Measurements from ENCODE around the gene ZNFX1. TPM values are rescaled to one million over a fixed set of nuclear protein-coding genes. Genes with fewer than 3 reads are reported as not detected.

ZNFX1 gene
- total and polyA plus RNA-seq, 9 of the 15 experiments (the other 6 are each of a cell fraction or from before 2014, with no cell fraction given): 3.8 to 13.8 (median 10.3) TPM

DNA sequence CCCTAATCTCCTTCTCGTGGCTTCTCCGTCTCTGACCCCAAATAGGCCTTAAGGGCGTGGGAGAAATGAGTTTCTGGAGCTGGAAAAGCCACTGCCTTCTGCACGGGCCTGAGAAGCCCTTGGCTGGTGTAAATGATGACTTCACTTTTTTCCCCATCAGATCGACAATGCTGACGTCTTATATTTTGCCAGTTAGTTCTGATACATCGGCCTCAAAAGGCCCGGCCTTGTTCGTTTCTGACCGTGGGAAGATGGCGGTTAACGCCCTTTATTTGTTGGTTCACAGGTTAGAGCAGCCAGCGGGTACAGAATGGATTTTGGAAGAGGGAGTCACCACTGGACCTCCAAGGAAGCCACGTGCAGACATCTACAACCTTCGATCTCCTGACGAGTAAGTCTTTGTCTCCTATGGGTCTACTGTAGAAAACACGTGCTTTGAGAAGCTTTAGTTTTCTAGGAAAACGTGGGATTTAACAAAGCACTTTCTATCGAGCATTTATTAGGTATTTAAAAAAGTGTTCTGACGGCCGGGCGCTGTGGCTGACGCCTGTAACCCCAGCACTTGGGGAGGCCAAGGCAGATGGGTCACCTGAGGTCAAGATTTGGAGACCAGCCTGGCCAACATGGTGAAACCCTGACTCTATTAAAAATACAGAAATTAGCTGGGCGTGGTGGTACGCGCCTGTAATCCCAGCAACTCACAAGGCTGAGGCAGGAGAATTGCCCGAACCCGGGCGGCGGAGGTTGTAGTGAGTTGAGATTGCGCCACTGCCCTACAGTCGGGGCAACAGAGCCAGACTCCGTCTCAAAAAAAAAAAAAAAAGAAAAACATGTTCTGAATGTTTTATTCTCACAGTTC is 1.2 kb upstream of the ZNFX1 start (continued):
- TF ChIP-seq POLR2AphosphoS2 (IDR thresholded peaks at IDR 0.05; ENCODE audit: low read length) (no peak; the same call in 1 of the 2 replicates), RAD51 (IDR thresholded peaks at IDR 0.05; ENCODE audit: borderline replicate concordance, low read depth) (no peak; the same call in 1 of the 2 replicates), ASH1L (IDR thresholded peaks at IDR 0.05; ENCODE audit: borderline replicate concordance, low read depth, partially characterized antibody) (peak; percentile 22), NCOA1 (IDR thresholded peaks at IDR 0.05; ENCODE audit: low read depth) (no peak), BDP1 (IDR thresholded peaks at IDR 0.05; ENCODE audit: insufficient read depth, insufficient read length) (no peak), MCM5 (IDR thresholded peaks at IDR 0.05; ENCODE audit: low read depth) (no peak), SMAD2 (IDR thresholded peaks at IDR 0.05; ENCODE audit: low read depth, low read length) (no peak), ZNF695 (CRISPR knock-in tag; IDR thresholded peaks at IDR 0.05) (no peak), ZNF717 (CRISPR knock-in tag; IDR thresholded peaks at IDR 0.05) (no peak), EP400 (IDR thresholded peaks at IDR 0.05) (peak; percentile 31), ZSCAN32 (CRISPR knock-in tag; IDR thresholded peaks at IDR 0.05) (no peak), FOXK1 (CRISPR knock-in tag; IDR thresholded peaks at IDR 0.05; ENCODE audit: borderline replicate concordance) (no peak; the same call in 1 of the 2 replicates), HDAC2 (IDR thresholded peaks at IDR 0.05) (no peak; the same call in 1 of the 2 replicates), FOXK2 (conservative IDR thresholded peaks at IDR 0.05 in 1 of 2, IDR thresholded peaks at IDR 0.05 in 1 of 2; ENCODE audit: low read depth in 2 of 2) (no peak), SRSF1 (IDR thresholded peaks at IDR 0.05; ENCODE audit: low read depth, low read length) (no peak)
- TF ChIP-seq, protein P1, sequence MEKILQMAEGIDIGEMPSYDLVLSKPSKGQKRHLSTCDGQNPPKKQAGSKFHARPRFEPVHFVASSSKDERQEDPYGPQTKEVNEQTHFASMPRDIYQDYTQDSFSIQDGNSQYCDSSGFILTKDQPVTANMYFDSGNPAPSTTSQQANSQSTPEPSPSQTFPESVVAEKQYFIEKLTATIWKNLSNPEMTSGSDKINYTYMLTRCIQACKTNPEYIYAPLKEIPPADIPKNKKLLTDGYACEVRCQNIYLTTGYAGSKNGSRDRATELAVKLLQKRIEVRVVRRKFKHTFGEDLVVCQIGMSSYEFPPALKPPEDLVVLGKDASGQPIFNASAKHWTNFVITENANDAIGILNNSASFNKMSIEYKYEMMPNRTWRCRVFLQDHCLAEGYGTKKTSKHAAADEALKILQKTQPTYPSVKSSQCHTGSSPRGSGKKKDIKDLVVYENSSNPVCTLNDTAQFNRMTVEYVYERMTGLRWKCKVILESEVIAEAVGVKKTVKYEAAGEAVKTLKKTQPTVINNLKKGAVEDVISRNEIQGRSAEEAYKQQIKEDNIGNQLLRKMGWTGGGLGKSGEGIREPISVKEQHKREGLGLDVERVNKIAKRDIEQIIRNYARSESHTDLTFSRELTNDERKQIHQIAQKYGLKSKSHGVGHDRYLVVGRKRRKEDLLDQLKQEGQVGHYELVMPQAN (IDR thresholded peaks at IDR 0.05; ENCODE audit: borderline replicate concordance): peak; percentile 29
- TF ChIP-seq, protein P2, sequence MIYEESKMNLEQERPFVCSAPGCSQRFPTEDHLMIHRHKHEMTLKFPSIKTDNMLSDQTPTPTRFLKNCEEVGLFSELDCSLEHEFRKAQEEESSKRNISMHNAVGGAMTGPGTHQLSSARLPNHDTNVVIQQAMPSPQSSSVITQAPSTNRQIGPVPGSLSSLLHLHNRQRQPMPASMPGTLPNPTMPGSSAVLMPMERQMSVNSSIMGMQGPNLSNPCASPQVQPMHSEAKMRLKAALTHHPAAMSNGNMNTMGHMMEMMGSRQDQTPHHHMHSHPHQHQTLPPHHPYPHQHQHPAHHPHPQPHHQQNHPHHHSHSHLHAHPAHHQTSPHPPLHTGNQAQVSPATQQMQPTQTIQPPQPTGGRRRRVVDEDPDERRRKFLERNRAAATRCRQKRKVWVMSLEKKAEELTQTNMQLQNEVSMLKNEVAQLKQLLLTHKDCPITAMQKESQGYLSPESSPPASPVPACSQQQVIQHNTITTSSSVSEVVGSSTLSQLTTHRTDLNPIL (CRISPR knock-in tag; IDR thresholded peaks at IDR 0.05): no peak
- TF ChIP-seq, protein P3, sequence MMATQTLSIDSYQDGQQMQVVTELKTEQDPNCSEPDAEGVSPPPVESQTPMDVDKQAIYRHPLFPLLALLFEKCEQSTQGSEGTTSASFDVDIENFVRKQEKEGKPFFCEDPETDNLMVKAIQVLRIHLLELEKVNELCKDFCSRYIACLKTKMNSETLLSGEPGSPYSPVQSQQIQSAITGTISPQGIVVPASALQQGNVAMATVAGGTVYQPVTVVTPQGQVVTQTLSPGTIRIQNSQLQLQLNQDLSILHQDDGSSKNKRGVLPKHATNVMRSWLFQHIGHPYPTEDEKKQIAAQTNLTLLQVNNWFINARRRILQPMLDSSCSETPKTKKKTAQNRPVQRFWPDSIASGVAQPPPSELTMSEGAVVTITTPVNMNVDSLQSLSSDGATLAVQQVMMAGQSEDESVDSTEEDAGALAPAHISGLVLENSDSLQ (IDR thresholded peaks at IDR 0.05): no peak
- TF ChIP-seq, protein P4, sequence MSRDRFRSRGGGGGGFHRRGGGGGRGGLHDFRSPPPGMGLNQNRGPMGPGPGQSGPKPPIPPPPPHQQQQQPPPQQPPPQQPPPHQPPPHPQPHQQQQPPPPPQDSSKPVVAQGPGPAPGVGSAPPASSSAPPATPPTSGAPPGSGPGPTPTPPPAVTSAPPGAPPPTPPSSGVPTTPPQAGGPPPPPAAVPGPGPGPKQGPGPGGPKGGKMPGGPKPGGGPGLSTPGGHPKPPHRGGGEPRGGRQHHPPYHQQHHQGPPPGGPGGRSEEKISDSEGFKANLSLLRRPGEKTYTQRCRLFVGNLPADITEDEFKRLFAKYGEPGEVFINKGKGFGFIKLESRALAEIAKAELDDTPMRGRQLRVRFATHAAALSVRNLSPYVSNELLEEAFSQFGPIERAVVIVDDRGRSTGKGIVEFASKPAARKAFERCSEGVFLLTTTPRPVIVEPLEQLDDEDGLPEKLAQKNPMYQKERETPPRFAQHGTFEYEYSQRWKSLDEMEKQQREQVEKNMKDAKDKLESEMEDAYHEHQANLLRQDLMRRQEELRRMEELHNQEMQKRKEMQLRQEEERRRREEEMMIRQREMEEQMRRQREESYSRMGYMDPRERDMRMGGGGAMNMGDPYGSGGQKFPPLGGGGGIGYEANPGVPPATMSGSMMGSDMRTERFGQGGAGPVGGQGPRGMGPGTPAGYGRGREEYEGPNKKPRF (IDR thresholded peaks at IDR 0.05; ENCODE audit: low read depth, low read length): no peak
